K562 (cell line): ENCODE data around the gene TBC1D5. TPM values are rescaled to one million over a fixed set of nuclear protein-coding genes. Genes with fewer than 3 reads are reported as not detected.

ENCODE experiments used
- ATAC-seq: fragments of 200-7000 bp; cut with Tn5 transposase; 3 replicates; pipeline ENCODE4 v1.9.1; 2020; ENCODE audit warnings: moderate library complexity
- BruUV-seq: library from RNA; stranded (reverse); fragments of 400-500 nt; replicated peaks from 2 replicates; lab custom pipeline; 2021; lab: Mats Ljungman, UMichigan
- CTCF ChIA-PET: fragments of 300-600 bp; formaldehyde crosslinking; extraction: SDS; loops from one replicate; lab custom pipeline; 2021; ENCODE audit warnings: low intra/inter-chr PET ratio; lab: Yijun Ruan, JAX
- POLR2A ChIA-PET: fragments of 300-600, 350-650 bp; sonication (Branson Sonifier 250); formaldehyde crosslinking; extraction: SDS; loops from one replicate; lab custom pipeline; 2021; ENCODE audit warnings: antibody characterized with exemption, inconsistent platforms; lab: Yijun Ruan, JAX
- DNase-seq, 4 experiments: peaks; one replicate each; pipeline versions ENCODE4 v3.0.0 to v3.0.0-alpha.2; 2011 to 2018; ENCODE audit warnings: low spot score in 3 of 4, mixed read lengths in 3 of 4; ENCODE audit errors: extremely low read depth in 1 of 4
- FAIRE-seq: peaks from 2 replicates; lab custom pipeline; 2011; peaks lifted over from hg19 to GRCh38; lab: Jason Lieb, UNC
- H2AFZ ChIP-seq: 2 replicates; pipeline ENCODE4 v1.6.0; 2011; ENCODE audit warnings: low read depth, low read length, control low read depth, inconsistent platforms
- H3K27ac ChIP-seq: fragments of 200-600 bp; 3 replicates; pipeline ENCODE4 v1.8.0; 2011; ENCODE audit warnings: low read depth, mild to moderate bottlenecking, control low read depth, inconsistent platforms, low read length, moderate library complexity, mixed read lengths; ENCODE audit errors: extremely low read depth
- H3K27me3 ChIP-seq, 2 experiments: fragments of 300-600 bp in 1 of 2; 2 replicates in 1 of 2; 3 replicates in 1 of 2; pipeline versions ENCODE4 v1.6.0 to v1.8.0; 2011; ENCODE audit warnings: inconsistent platforms in 2 of 2, low read length in 2 of 2, mild to moderate bottlenecking in 1 of 2, mixed read lengths in 1 of 2, moderate library complexity in 1 of 2; ENCODE audit not compliant: control insufficient read depth in 2 of 2, insufficient read depth in 2 of 2
- H3K36me3 ChIP-seq: fragments of 300-600 bp; 3 replicates; pipeline ENCODE4 v1.8.0; 2011; ENCODE audit warnings: mild to moderate bottlenecking, low read length, inconsistent platforms; ENCODE audit not compliant: control insufficient read depth, insufficient read depth
- H3K4me1 ChIP-seq, 2 experiments: fragments of 200-600 bp in 1 of 2; replicated peaks in 1 of 2; 2 replicates in 1 of 2; 3 replicates in 1 of 2; pipeline versions ENCODE4 v1.5.1 to v1.8.0; 2011; ENCODE audit warnings: inconsistent platforms in 2 of 2, low read length in 2 of 2, mild to moderate bottlenecking in 1 of 2, mixed read lengths in 1 of 2, moderate library complexity in 1 of 2; ENCODE audit not compliant: control insufficient read depth in 2 of 2, insufficient read depth in 2 of 2
- H3K4me2 ChIP-seq: 2 replicates; pipeline ENCODE4 v1.6.1; 2011; ENCODE audit warnings: low read length, control low read depth, inconsistent platforms, mixed read lengths; ENCODE audit not compliant: insufficient read depth
- H3K4me3 ChIP-seq: fragments of 200-600 bp; sonication (generic), shearing (Covaris generic); 2 replicates; pipeline ENCODE4 v1.5.1; 2016; ENCODE audit warnings: control low read depth, inconsistent platforms
- H3K79me2 ChIP-seq: fragments of 200-600 bp; 3 replicates; pipeline ENCODE4 v1.8.0; 2011; ENCODE audit warnings: low read length, inconsistent platforms; ENCODE audit not compliant: control insufficient read depth, insufficient read depth
- H3K9ac ChIP-seq, 2 experiments: 2 replicates each; pipeline versions ENCODE4 v1.6.0 to v1.6.1; 2011; ENCODE audit warnings: low read depth in 2 of 2, low read length in 2 of 2, control low read depth in 1 of 2, inconsistent platforms in 1 of 2, mild to moderate bottlenecking in 1 of 2, mixed read lengths in 1 of 2; ENCODE audit not compliant: insufficient read depth in 1 of 2
- H3K9me1 ChIP-seq: one replicate; pipeline ENCODE4 v1.6.0; 2011; ENCODE audit warnings: inconsistent platforms, mild to moderate bottlenecking, low read length, moderate library complexity; ENCODE audit not compliant: control insufficient read depth, insufficient read depth
- H3K9me3 ChIP-seq: replicated peaks from 2 replicates; pipeline ENCODE4 v1.5.1; 2011; ENCODE audit warnings: low read depth, low read length, inconsistent platforms; ENCODE audit not compliant: control insufficient read depth, insufficient read depth
- H4K20me1 ChIP-seq: replicated peaks from 2 replicates; pipeline ENCODE4 v1.6.1; 2011; ENCODE audit warnings: low read length, inconsistent platforms, mixed read lengths; ENCODE audit not compliant: control insufficient read depth, insufficient read depth
- CBX3 ChIP-seq, 2 experiments: IDR thresholded peaks; 1 replicate in 1 of 2; 2 replicates in 1 of 2; pipeline ENCODE4 v1.6.1; 2012; ENCODE audit warnings: inconsistent platforms in 2 of 2, low read length in 2 of 2, borderline replicate concordance in 1 of 2, control low read depth in 1 of 2
- FUS ChIP-seq: fragments of 200-400 bp; formaldehyde crosslinking; optimal IDR thresholded peaks from 2 replicates; pipeline ENCODE3; 2017; ENCODE audit warnings: low read depth, low read length
- HOXB6 ChIP-seq: fragments of 250-450 bp; sonication (Bioruptor Pico); IDR thresholded peaks from 2 replicates; pipeline ENCODE4 v1.5.1; 2022; ENCODE audit warnings: mild to moderate bottlenecking, borderline replicate concordance
- NR2C1 ChIP-seq, 2 experiments: fragments of 450-650 bp; IDR thresholded peaks; 2 replicates each; pipeline ENCODE4 v1.6.1; 2017; ENCODE audit warnings: mild to moderate bottlenecking in 2 of 2, antibody characterized with exemption in 1 of 2, inconsistent platforms in 1 of 2, missing compliant biosample characterization in 1 of 2, missing genetic modification characterization in 1 of 2
- POLR2A ChIP-seq: fragments of 450-650 bp; conservative IDR thresholded peaks from 2 replicates; pipeline ENCODE4 v1.6.1; 2016
- SREBF1 ChIP-seq: fragments of 150-350 bp; IDR thresholded peaks from 2 replicates; pipeline ENCODE4 v1.6.1; 2014; ENCODE audit warnings: antibody characterized with exemption, low read depth, low read length, borderline replicate concordance
- TAF9B ChIP-seq: fragments of 450-650 bp; IDR thresholded peaks from 2 replicates; pipeline ENCODE4 v1.6.1; 2018; ENCODE audit warnings: mild to moderate bottlenecking; ENCODE audit not compliant: partially characterized antibody
- TGIF2 ChIP-seq: sonication (generic); formaldehyde crosslinking; IDR thresholded peaks from 2 replicates; pipeline ENCODE4 v1.8.1; 2022; ENCODE audit warnings: mild to moderate bottlenecking, missing genetic modification reagents, moderate library complexity
- ZBED1 ChIP-seq: IDR thresholded peaks from 2 replicates; pipeline ENCODE4 v1.6.1; 2014
- WGBS: fragments of 100-300 bp; shearing (Covaris generic); methylation state at CpG from one replicate; pipeline ENCODE4 v1.1.6; 2016; ENCODE audit warnings: low coverage, mixed read lengths; ENCODE audit not compliant: insufficient coverage; ENCODE audit errors: missing lambda C conversion rate; 5-methylcytosine and 5-hydroxymethylcytosine counted together
- in situ Hi-C: fragments of 300-500 bp; cut with MboI; formaldehyde crosslinking; loops from 4 replicates; pipeline ENCODE4 v1.15.0; 2018; ENCODE audit warnings: inconsistent platforms, mixed read lengths
- intact Hi-C: fragments of 100-400 bp; cut with micrococcal nuclease; formaldehyde crosslinking; loops from 2 replicates; pipeline ENCODE4 v1.14.2; 2022
- polyA plus RNA-seq, 8 experiments: library from polyadenylated mRNA; depleted of rRNA in 4 of 8; stranded (reverse) in 5 of 8; unstranded in 3 of 8; fragments of >200 nt; fragmentation: Nextera tagmentation in 2 of 8; fragmentation: Illumina TruSeq in 1 of 8; extraction: Ambion mirVana in 2 of 8; extraction: Trizol in 1 of 8; gene quantifications; 2 replicates each; pipeline versions ENCODE4 v1.2.1 to v1.2.3, GENCODE V29; 2011 to 2014; ENCODE audit warnings: inconsistent platforms in 1 of 8, missing spikeins in 1 of 8
- total RNA-seq, 7 experiments: library from RNA; depleted of rRNA in 6 of 7; stranded (reverse); fragments of >200 nt in 6 of 7; fragmentation: Illumina TruSeq in 2 of 7; extraction: Trizol in 2 of 7; gene quantifications; 2 replicates each; pipeline versions ENCODE4 v1.2.1 to v1.2.3, GENCODE V29; 2011 to 2021; ENCODE audit warnings: low replicate concordance in 1 of 7

TBC1D5 gene
- total and polyA plus RNA-seq, 9 of the 15 experiments (the other 6 are each of a cell fraction or from before 2014, with no cell fraction given), result 2.9 to 38.1 (median 25.6) TPM

GRCh38 chr3:17194116-17194515, 548.3 kb downstream of the TBC1D5 start:
- Histone ChIP-seq H3K79me2 (no peaks in the 10 kb centered on the region), H3K36me3 (no peaks in the 10 kb centered on the region), H4K20me1 (no peaks in the 10 kb centered on the region), H3K9me1 (no peaks in the 10 kb centered on the region), H3K9ac (no peak overlapping the region), H3K4me1 (no peaks in the 10 kb centered on the region), H3K27ac (no peak overlapping the region), H3K9me3 (no peaks in the 10 kb centered on the region), H3K4me2 (no peak overlapping the region), H3K4me3 (no peak overlapping the region), H2AFZ (no peak overlapping the region), H3K27me3 (no peaks in the 10 kb centered on the region)
- ATAC-seq, result no peak
- CTCF ChIA-PET, result no interaction called here
- 65% methylated on average over 5 of the region's 5 CpGs for whole genome bisulfite sequencing
- DNase-seq, result no peak
- no TSS peak for BruUV-seq
- in situ Hi-C loops, result no loop called here
- no peak for FAIRE-seq
- intact Hi-C loops, result no loop called here
- TF ChIP-seq HOXB6 (CRISPR knock-in tag) (no peak), SREBF1 (no peak), NR2C1 (IDR thresholded peaks at IDR 0.05) (no peak), NR2C1 (tag; IDR thresholded peaks at IDR 0.05) (no peak), TGIF2 (CRISPR knock-in tag) (no peak), TAF9B (no peak), ZBED1 (no peak), CBX3 (IDR thresholded peaks at IDR 0.05; ENCODE audit: borderline replicate concordance in 1 of 2, low read length in 2 of 2) (no peak), POLR2A (no peak), FUS (no peak)
- POLR2A ChIA-PET, result no interaction called here
